GM13976 (cell line): Measurements from ENCODE around the gene GFOD2.

Experiments used
- DNase-seq: peaks from one replicate; pipeline ENCODE4 v3.0.0; 2012; ENCODE audit warnings: low spot score
- CTCF ChIP-seq: IDR thresholded peaks from 2 replicates; pipeline ENCODE4 v1.5.1; 2012; ENCODE audit warnings: borderline replicate concordance, mild to moderate bottlenecking; ENCODE audit not compliant: insufficient read depth; ENCODE audit errors: extremely low read depth, missing control alignments, control extremely low read depth
- in situ Hi-C: fragments of 300-500 bp; cut with MboI; formaldehyde crosslinking; loops from one replicate; pipeline ENCODE4 v1.12.0; 2022; ENCODE audit warnings: low sequenced_read_pairs, mixed read lengths, inconsistent platforms; ENCODE audit not compliant: unreplicated experiment

The GFOD2 gene

GRCh38 chr16:67637625-67638024 is 81.5 kb downstream of the GFOD2 start:
- no peak for DNase-seq
- in situ Hi-C loops: no loop called here
- no peak for TF ChIP-seq CTCF

- DNase-seq: no peak
- in situ Hi-C loops: no loop called here
- TF ChIP-seq CTCF: no peak
These were observed 82.4 kb downstream of the GFOD2 start for GRCh38 chr16:67636713-67637112.

GRCh38 chr16:67632415-67633172 is 86.5 kb downstream of the GFOD2 start:
- no peak for TF ChIP-seq CTCF
- no peak for DNase-seq
- in situ Hi-C loops: no loop called here

- in situ Hi-C loops: no loop called here
- no peak for DNase-seq
- no peak for TF ChIP-seq CTCF
These were observed 90.9 kb downstream of the GFOD2 start for GRCh38 chr16:67628216-67628615.
